PC-9 (cell line): ENCODE measurements around the gene ISG20.

Source experiments
- CTCF ChIP-seq: fragments of 200-600 bp; sonication (generic); conservative IDR thresholded peaks from 2 replicates; pipeline ENCODE4 v1.6.1; 2017; ENCODE audit warnings: mixed run types, antibody characterized with exemption, mild to moderate bottlenecking, moderate library complexity
- EZH2 ChIP-seq: fragments of 200-600 bp; sonication (generic); IDR thresholded peaks from 2 replicates; pipeline ENCODE4 v1.8.0; 2017; ENCODE audit warnings: antibody characterized with exemption, low read depth

GRCh38 chr15:88609344-88610090, 29.3 kb upstream of the ISG20 start:
- TF ChIP-seq CTCF (no peak), EZH2 (no peak)
